ENCODE data around the gene RPL10A. TPM values are rescaled to one million over a fixed set of nuclear protein-coding genes. Genes with fewer than 3 reads are reported as not detected.
"Not testable (repeated sequence)": the region's sequence is repeated elsewhere in the genome, so short reads cannot be mapped to it uniquely, and the experiment has no call there.

The RPL10A gene
- total RNA-seq, 1 donor from 2014 or later: 1,717 TPM

- peaks cover under 1% of the 10 kb centered on the region for H3K36me3 Mint-ChIP-seq (ENCODE audit: low read depth)
- TF ChIP-seq, protein P1, sequence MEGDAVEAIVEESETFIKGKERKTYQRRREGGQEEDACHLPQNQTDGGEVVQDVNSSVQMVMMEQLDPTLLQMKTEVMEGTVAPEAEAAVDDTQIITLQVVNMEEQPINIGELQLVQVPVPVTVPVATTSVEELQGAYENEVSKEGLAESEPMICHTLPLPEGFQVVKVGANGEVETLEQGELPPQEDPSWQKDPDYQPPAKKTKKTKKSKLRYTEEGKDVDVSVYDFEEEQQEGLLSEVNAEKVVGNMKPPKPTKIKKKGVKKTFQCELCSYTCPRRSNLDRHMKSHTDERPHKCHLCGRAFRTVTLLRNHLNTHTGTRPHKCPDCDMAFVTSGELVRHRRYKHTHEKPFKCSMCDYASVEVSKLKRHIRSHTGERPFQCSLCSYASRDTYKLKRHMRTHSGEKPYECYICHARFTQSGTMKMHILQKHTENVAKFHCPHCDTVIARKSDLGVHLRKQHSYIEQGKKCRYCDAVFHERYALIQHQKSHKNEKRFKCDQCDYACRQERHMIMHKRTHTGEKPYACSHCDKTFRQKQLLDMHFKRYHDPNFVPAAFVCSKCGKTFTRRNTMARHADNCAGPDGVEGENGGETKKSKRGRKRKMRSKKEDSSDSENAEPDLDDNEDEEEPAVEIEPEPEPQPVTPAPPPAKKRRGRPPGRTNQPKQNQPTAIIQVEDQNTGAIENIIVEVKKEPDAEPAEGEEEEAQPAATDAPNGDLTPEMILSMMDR (conservative IDR thresholded peaks at IDR 0.05): no peak
- no peaks in the 10 kb centered on the region for H3K9me3 Mint-ChIP-seq
- no peak overlapping the region for H3K27ac Mint-ChIP-seq (ENCODE audit: unreplicated experiment)
- no peaks in the 10 kb centered on the region for H3K4me1 Mint-ChIP-seq
- H3K4me3 Mint-ChIP-seq: no peak overlapping the region
- no peak for DNase-seq (ENCODE audit: low read depth, low spot score)
- no peaks in the 10 kb centered on the region for H3K27me3 Mint-ChIP-seq (ENCODE audit: low read depth)
Measured at GRCh38 chr6:35435074-35435837, 32.9 kb upstream of the RPL10A start.

DNA sequence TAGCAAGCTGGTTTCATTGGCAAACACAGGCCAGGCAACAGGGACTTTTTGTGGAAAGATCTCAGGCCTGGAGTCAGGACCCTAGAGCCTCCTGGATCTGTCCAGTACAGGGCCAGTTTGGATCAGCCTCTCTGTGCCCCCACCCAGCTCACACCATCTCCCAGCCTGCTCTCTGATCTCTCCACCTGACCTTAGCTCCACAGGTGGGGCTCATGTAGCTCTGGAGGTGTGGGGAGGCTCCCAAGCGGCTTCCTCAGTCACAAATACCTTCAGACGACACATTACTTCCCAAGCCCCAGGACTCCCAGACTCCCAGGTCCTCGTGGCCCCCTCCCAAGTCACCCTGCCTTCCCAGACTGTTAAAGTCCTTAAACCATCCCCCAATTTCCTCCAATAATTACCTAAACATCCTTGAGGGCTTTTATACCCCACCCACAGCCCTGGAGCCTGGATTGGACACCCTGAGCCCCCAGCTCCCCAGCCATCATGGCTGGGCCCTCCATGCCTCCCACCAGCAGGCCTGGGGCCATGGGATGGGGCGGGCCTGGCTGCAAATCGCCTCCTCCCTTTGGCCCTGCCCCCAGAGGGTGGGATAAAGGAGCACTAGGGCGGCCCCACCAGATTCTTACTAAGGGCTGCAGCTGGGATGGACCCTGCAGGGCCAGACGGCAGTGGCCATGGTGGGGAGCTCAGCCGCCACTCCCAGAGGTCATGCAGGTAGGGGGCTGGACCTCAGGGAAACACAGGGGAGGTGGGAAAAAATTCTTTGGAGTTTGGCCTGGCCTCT, 31.9 kb upstream of the RPL10A start:
- TF ChIP-seq, protein P1 (conservative IDR thresholded peaks at IDR 0.05): no peak
- no peak for DNase-seq (ENCODE audit: low read depth, low spot score)
- H3K36me3 Mint-ChIP-seq (ENCODE audit: low read depth): no peaks in the 10 kb centered on the region
- no peak overlapping the region for H3K4me3 Mint-ChIP-seq
- H3K9me3 Mint-ChIP-seq: no peaks in the 10 kb centered on the region
- H3K4me1 Mint-ChIP-seq: no peaks in the 10 kb centered on the region
- H3K27me3 Mint-ChIP-seq (ENCODE audit: low read depth): no peaks in the 10 kb centered on the region
- H3K27ac Mint-ChIP-seq (ENCODE audit: unreplicated experiment): no peak overlapping the region

GRCh38 chr6:35438378-35439065, 29.7 kb upstream of the RPL10A start:
- not testable (repeated sequence) for H3K27ac Mint-ChIP-seq (ENCODE audit: unreplicated experiment); H3K9me3 Mint-ChIP-seq; H3K4me1 Mint-ChIP-seq; H3K4me3 Mint-ChIP-seq; H3K27me3 Mint-ChIP-seq (ENCODE audit: low read depth); H3K36me3 Mint-ChIP-seq (ENCODE audit: low read depth); DNase-seq (ENCODE audit: low read depth, low spot score)

- H3K27ac Mint-ChIP-seq (ENCODE audit: unreplicated experiment): no peak overlapping the region
- no peaks in the 10 kb centered on the region for H3K9me3 Mint-ChIP-seq
- no peak overlapping the region for H3K4me3 Mint-ChIP-seq
- H3K27me3 Mint-ChIP-seq (ENCODE audit: low read depth): no peaks in the 10 kb centered on the region
- no peak for DNase-seq (ENCODE audit: low read depth, low spot score)
- no peaks in the 10 kb centered on the region for H3K36me3 Mint-ChIP-seq (ENCODE audit: low read depth)
- TF ChIP-seq, protein P1 (conservative IDR thresholded peaks at IDR 0.05): no peak
- no peaks in the 10 kb centered on the region for H3K4me1 Mint-ChIP-seq
Measured at GRCh38 chr6:35439308-35439707, 28.9 kb upstream of the RPL10A start.

DNA sequence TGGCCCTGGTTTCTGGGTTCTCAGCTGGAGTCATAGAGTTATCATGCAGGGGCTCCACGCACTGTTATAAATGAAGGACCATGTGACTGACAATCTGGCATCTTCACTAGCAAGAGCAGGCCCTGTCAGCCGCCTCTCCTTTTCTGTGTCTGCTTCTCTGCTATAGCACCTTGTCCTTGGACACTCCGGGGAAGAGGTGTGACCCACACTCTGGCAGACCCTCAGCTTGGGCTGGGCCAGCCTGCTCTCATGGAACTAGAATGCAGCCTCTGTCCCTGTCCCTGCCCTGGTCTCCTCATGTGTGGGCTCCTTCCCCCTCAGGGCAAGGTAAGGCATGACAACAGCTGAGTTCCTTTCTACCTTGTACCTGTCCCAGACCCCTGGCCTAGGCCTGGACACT, 27.0 kb upstream of the RPL10A start:
- Mint-ChIP-seq H3K36me3 (ENCODE audit: low read depth) (no peaks in the 10 kb centered on the region), H3K9me3 (no peaks in the 10 kb centered on the region), H3K27ac (ENCODE audit: unreplicated experiment) (no peak overlapping the region), H3K4me3 (no peak overlapping the region), H3K27me3 (ENCODE audit: low read depth) (no peaks in the 10 kb centered on the region), H3K4me1 (no peaks in the 10 kb centered on the region)
- no peak for DNase-seq (ENCODE audit: low read depth, low spot score)
- TF ChIP-seq, protein P1 (conservative IDR thresholded peaks at IDR 0.05): no peak

Data from neural crest cell (in vitro differentiated cells).